Adrenal gland (tissue), 5 donors: ENCODE results near the gene PLAAT4.

Source experiments
- CTCF ChIP-seq, 6 experiments: fragments of 450-650 bp in 4 of 6; fragments of 200-600 bp in 2 of 6; sonication (generic) in 1 of 6; IDR thresholded peaks; 1 replicate in 5 of 6; 2 replicates in 1 of 6; pipeline versions ENCODE4 v1.5.1 to v1.8.0; 2016 to 2021; ENCODE audit warnings: antibody characterized with exemption in 6 of 6, mild to moderate bottlenecking in 2 of 6, moderate library complexity in 1 of 6
- POLR2A ChIP-seq, 2 donors: fragments of 450-650 bp; IDR thresholded peaks; one replicate each; pipeline ENCODE4 v1.6.1; 2017; ENCODE audit warnings: antibody characterized with exemption in 2 of 2, mild to moderate bottlenecking in 2 of 2, moderate library complexity in 1 of 2
- donor health status: DM: no; HTN: no; CAD: no.

GRCh38 chr11:63493127-63493526 is 43.5 kb upstream of the PLAAT4 start:
- TF ChIP-seq CTCF (IDR thresholded peaks at IDR 0.05) (no peak), POLR2A (IDR thresholded peaks at IDR 0.05) (no peak)
